Gastrocnemius medialis (tissue), 4 donors: ENCODE data around the gene PDZD7. TPM values are rescaled to one million over a fixed set of nuclear protein-coding genes. Genes with fewer than 3 reads are reported as not detected.

Experiments used
- ATAC-seq, 2 donors: fragments of 150-250 bp; one replicate each; pipeline ENCODE4 v1.9.1; 2016
- DNase-seq, 2 donors: peaks; one replicate each; pipeline ENCODE4 v3.0.0-alpha.2; 2019
- H3K27ac ChIP-seq, 4 donors: fragments of 200-600 bp; sonication (generic); 1 replicate in 1 of 4; 2 replicates in 3 of 4; pipeline ENCODE4 v1.5.1; 2016 to 2018; ENCODE audit warnings: mild to moderate bottlenecking in 2 of 4, moderate library complexity in 1 of 4
- H3K27me3 ChIP-seq, 3 donors: fragments of 200-600 bp; sonication (generic) in 2 of 3; 1 replicate in 1 of 3; 2 replicates in 2 of 3; pipeline versions ENCODE4 v1.5.1 to v1.6.0; 2016 to 2019; ENCODE audit warnings: mild to moderate bottlenecking in 1 of 3, moderate library complexity in 1 of 3
- H3K36me3 ChIP-seq, 2 donors: fragments of 200-600 bp; sonication (generic) in 1 of 2; one replicate each; pipeline ENCODE4 v1.5.1; 2017 to 2018
- H3K4me1 ChIP-seq, 2 donors: fragments of 200-600 bp; sonication (generic) in 1 of 2; one replicate each; pipeline ENCODE4 v1.5.1; 2016 to 2017; ENCODE audit warnings: mild to moderate bottlenecking in 2 of 2
- H3K4me3 ChIP-seq, 4 donors: fragments of 200-600 bp; sonication (generic) in 3 of 4; 1 replicate in 1 of 4; 2 replicates in 3 of 4; pipeline ENCODE4 v1.5.1; 2016 to 2019; ENCODE audit warnings: mild to moderate bottlenecking in 2 of 4
- H3K9me3 ChIP-seq, 3 donors: fragments of 200-600 bp; sonication (generic) in 2 of 3; 1 replicate in 1 of 3; 2 replicates in 2 of 3; pipeline ENCODE4 v1.5.1; 2016 to 2019
- CTCF ChIP-seq, 5 experiments: fragments of 450-650 bp in 3 of 5; fragments of 200-600 bp in 2 of 5; sonication (generic) in 2 of 5; IDR thresholded peaks in 4 of 5; conservative IDR thresholded peaks in 1 of 5; 1 replicate in 4 of 5; 2 replicates in 1 of 5; pipeline ENCODE4 v1.5.1; 2016 to 2019; ENCODE audit warnings: antibody characterized with exemption in 5 of 5, mild to moderate bottlenecking in 3 of 5, moderate library complexity in 3 of 5
- POLR2A ChIP-seq, 2 donors: fragments of 450-650 bp; IDR thresholded peaks; one replicate each; pipeline ENCODE4 v1.6.1; 2017; ENCODE audit warnings: antibody characterized with exemption in 2 of 2, mild to moderate bottlenecking in 2 of 2, moderate library complexity in 2 of 2
- in situ Hi-C, 4 donors: fragments of 200-750 bp; cut with MboI; loops; one replicate each; pipeline versions ENCODE4 v1.15.0 to v1.8.0; 2017; ENCODE audit warnings: low sequenced_read_pairs in 4 of 4
- intact Hi-C: fragments of 100-400 bp; cut with DNase I; formaldehyde crosslinking; loops from one replicate; pipeline ENCODE4 v1.15.1; 2023; ENCODE audit warnings: low total_unique reads
- total RNA-seq, 4 donors: library from RNA; depleted of rRNA; stranded (reverse); fragments of >200 nt; gene quantifications; one replicate each; pipeline versions ENCODE4 v1.1.0 to v1.2.3, GENCODE V29; 2016

The PDZD7 gene
- total RNA-seq, 4 donors from 2014 or later, result 0.11 TPM; not detected in 3

- no peaks in the 10 kb centered on the region for H3K27me3 ChIP-seq
- no peak for ATAC-seq
- no peak for DNase-seq
- H3K36me3 ChIP-seq, result peaks cover 0 to 23% of the 10 kb centered on the region in 2 donors
- no peaks in the 10 kb centered on the region for H3K9me3 ChIP-seq
- in situ Hi-C loops, result no loop called here
- no peak overlapping the region for H3K4me3 ChIP-seq
- TF ChIP-seq POLR2A (IDR thresholded peaks at IDR 0.05) (no peak), CTCF (IDR thresholded peaks at IDR 0.05 in 4 of 5, conservative IDR thresholded peaks at IDR 0.05 in 1 of 5) (no peak)
- intact Hi-C loops, result no loop called here
- H3K27ac ChIP-seq, result no peak overlapping the region
- peaks cover 8 to 17% of the 10 kb centered on the region in 2 donors for H3K4me1 ChIP-seq
These were observed 64.0 kb downstream of the PDZD7 start for GRCh38 chr10:100966887-100967286.

GRCh38 chr10:100965820-100966219 is 65.1 kb downstream of the PDZD7 start:
- H3K9me3 ChIP-seq, result no peaks in the 10 kb centered on the region
- in situ Hi-C loops, result no loop called here
- peaks cover 14 to 19% of the 10 kb centered on the region in 2 donors for H3K4me1 ChIP-seq
- no peak for DNase-seq
- peaks cover 0 to 26% of the 10 kb centered on the region in 2 donors for H3K36me3 ChIP-seq
- intact Hi-C loops, result no loop called here
- H3K27me3 ChIP-seq, result no peaks in the 10 kb centered on the region
- ATAC-seq, result no peak
- TF ChIP-seq CTCF (IDR thresholded peaks at IDR 0.05 in 4 of 5, conservative IDR thresholded peaks at IDR 0.05 in 1 of 5) (no peak), POLR2A (IDR thresholded peaks at IDR 0.05) (no peak)
- H3K4me3 ChIP-seq, result no peak overlapping the region
- no peak overlapping the region for H3K27ac ChIP-seq

- no peak overlapping the region for H3K4me3 ChIP-seq
- no peak for TF ChIP-seq POLR2A (IDR thresholded peaks at IDR 0.05)
- TF ChIP-seq CTCF (IDR thresholded peaks at IDR 0.05 in 4 of 5, conservative IDR thresholded peaks at IDR 0.05 in 1 of 5), result no peak
- no peaks in the 10 kb centered on the region for H3K9me3 ChIP-seq
- peaks cover 8 to 11% of the 10 kb centered on the region in 2 donors for H3K4me1 ChIP-seq
- no peak for DNase-seq
- in situ Hi-C loops (no loop called here), intact Hi-C loops (no loop called here)
- H3K27me3 ChIP-seq, result no peaks in the 10 kb centered on the region
- no peak overlapping the region for H3K27ac ChIP-seq
- peaks cover 0 to 40% of the 10 kb centered on the region in 2 donors for H3K36me3 ChIP-seq
- no peak for ATAC-seq
These were observed 67.1 kb downstream of the PDZD7 start for GRCh38 chr10:100963826-100964225.

- DNase-seq (no peak), ATAC-seq (no peak)
- in situ Hi-C loops, result no loop called here
- Histone ChIP-seq H3K9me3 (no peaks in the 10 kb centered on the region), H3K4me3 (no peak overlapping the region), H3K27me3 (no peaks in the 10 kb centered on the region), H3K27ac (no peak overlapping the region), H3K36me3 (peaks cover 0 to 52% of the 10 kb centered on the region in 2 donors), H3K4me1 (peaks cover 3 to 6% of the 10 kb centered on the region in 2 donors)
- intact Hi-C loops, result no loop called here
- no peak for TF ChIP-seq CTCF (IDR thresholded peaks at IDR 0.05 in 4 of 5, conservative IDR thresholded peaks at IDR 0.05 in 1 of 5)
- TF ChIP-seq POLR2A (IDR thresholded peaks at IDR 0.05), result no peak
These were observed 68.4 kb downstream of the PDZD7 start for GRCh38 chr10:100962351-100963080.
